Measurements from ENCODE around the gene TMIGD3.

TMIGD3 gene

DNA sequence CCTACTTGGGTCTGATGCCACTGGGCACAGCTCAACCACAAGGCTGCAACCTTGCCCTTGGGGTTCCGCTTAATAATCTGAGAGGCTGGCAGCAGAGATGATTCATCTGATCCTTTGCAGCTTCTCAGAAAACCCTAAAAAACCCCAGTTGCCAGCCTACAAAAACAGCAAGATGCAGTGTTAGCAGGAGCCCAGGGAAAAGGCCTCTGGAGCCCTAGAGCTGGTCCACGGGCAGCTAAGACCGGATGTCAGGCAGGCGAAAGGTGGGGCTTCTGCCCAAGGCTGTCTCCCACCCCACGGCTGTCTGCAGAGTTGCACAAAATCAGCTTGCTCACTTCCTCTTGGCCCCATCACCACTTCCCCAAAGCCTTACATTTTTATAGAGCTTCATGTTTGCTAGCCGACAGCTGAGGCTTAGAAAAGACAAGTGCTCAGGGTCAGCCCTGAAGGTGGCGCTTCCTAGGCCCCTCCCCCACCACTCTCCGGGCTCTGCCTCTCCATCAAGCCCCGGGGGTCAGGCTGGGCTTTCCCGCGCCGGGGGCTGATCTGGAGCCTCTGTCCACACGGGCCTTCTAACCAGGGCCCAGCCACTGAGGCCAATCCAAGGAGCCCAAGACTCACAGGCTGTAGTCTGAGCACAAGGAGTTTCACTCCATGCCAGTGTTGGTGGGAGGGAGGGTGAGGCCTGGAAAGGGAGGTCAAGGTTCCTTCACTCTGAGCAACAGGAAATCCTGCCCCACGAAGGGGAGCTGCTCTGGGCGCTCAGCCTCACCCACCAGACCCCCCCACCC, 4.2 kb upstream of the TMIGD3 start:
- peak; percentile 91 for DNase-seq

DNA sequence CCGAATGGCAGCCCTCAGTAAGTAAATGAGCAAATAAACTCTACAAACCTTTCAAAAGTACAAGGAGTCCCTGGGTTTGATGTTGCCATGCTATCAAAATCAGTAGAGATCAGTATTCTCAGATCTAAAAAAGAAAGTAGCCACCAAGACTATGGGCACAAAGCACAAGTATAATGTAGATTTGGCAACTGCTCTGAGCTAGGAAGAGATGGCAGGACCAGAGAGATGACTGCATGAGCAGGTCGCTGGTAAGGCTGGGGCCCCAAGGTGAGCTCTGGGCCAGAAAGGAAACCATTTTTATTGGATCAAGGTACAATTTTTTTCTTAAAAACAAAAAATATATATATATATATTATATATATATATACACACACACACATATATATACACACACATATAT, 3.1 kb upstream of the TMIGD3 start:
- DNase-seq: no peak

DNA sequence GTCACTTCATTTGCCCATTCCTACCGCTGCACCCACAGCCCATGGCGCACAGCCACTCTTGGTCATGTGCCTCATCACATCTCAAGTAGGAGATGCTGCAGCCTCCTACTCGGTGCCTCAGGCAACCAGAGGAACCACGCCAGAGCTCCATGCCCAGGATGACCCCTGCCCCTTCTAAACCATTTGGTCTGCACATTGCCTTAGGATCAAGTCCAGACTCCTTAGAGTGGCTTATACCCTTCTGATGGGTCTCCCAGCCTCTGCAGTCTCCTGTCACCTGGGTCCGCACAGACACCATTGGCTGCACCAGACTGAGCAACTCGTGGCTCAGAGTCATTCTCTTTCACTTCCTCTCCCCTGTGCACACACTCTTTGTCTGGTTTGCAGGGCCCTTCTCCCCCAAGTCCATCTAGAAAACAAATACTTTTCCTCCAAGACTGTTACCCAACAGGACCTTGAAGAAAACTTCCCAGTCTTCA, 2.2 kb upstream of the TMIGD3 start:
- peak; percentile 39 for DNase-seq

DNA sequence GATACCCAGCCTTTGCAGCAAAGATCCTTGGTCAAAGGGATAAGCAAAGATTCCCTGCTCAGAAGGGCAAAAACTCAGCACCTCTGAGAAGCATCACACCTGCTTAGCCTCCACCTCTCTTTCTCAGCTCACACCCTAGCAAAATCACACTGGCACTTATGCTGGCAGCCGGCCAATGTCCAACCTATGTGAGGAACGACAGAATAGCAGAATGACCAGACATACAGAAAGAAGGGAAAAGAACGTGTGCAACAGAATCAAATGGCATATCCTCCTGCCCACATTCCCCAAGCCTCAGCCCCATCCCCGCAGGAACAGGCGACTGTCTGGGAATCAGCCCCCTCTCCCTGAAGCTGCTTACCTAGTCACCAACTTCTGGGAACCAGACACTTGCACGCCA, 664 bp upstream of the TMIGD3 start:
- DNase-seq: no peak

DNA sequence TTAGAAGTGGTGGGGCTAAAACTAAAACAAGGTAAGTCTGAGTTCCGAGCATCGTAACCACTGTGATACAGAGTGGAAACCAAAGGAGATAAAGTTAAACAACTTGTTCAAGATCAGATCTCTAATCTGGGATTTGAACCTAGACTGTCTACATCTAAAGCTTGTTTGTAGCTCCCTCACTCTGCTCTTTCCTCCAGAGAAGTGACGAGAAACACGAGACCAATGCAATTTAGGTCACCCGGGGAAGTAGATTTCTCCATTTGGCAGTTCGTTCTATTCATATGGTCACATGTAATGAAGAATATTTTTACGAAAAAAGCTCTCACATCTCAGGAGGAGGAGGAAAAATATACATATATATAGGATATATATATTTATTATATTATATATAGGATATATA, 1.8 kb downstream of the TMIGD3 start:
- DNase-seq: no peak

DNA sequence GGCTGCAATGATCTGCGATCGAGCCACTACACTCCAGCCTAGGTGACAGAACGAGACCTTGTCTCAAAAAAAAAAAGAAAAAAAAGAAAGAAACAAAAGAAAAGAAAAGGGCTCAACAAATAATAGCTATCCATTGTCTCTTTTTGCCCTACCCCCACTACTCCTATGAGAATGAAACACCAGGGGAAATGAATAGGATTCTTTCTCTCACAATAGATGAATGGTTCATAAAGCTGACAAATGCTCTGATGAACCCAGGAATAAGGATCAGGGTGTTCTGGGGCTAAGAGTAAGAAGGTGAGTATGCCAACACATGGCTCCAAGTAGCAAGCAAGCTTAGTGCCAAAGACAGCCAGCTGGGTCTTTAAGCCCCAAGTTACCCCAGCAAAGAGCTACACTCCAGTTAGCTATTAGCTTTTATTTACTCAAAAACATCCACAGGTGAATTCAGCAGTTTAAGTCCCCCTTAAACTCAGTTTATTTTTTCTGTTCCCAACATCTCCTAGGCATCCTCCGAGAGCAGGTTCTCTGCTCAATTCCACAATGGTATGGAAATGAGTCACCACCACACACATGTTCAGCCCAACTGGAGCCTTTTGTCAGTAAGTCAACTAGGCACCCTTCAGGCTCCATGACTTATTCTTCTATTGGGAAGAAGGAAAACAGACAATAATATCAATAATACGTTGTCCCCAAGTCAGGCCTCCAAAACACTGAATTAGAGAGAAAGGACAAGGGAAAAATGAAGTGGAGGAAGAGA, 4.2 kb downstream of the TMIGD3 start:
- no peak for DNase-seq

DNA sequence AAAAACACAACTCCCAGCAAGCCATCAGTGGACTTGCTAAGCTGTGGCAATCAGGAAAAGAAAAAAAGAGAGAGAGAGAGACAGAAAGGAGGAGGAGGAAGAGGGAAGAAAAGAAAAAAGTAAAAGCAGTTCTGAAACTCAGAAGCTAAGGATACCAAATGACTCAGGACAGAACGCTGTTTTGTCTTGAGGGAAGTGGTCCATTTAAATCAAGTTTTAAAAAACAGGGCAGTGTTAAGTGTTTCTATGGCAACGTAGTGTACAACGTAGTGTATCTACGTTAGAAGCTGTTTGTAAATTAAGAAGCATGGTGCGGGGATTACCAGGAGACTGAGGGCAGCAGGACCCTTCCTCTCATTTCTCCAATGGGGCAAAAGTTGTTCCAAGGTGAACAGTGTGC, 5.8 kb downstream of the TMIGD3 start:
- DNase-seq: peak; percentile 29

DNA sequence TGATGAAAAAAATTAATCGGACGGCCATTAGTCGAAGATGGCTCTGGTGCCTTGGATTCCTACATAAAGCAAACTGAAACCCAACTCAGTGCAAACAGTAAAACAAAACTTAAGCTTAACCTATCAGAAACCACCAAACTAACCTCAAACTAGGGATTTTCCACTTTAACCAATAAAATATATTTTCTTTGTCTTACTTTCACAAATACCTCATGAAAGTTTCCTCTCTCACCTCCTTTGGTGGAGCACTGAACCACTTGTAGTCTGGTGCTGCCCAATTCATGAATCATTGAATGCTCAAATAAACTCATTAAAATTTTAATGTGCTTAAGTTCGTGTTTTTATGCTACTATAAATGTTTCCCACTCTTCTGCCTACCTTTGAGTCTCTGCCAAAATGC, 7.0 kb downstream of the TMIGD3 start:
- peak; percentile 51 for DNase-seq

DNA sequence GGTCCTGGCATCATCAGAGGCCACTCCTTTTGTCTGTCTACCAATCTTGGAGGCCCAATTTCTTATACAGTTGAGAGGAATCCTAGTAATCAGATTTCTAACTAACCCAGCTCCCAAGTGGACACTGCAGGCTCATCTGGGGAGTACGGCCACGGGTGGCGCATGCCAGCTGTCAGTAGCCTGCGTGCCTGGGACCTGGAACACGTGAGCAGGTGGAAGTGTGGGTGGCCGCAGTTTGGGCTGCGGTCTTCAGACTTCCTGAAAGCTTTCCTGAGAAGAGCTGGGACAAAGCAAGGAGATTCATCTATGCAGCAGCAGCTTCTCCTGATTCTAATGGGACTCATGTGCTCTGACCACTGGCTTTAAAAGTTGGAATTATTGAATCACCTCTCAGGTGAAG, 12.4 kb downstream of the TMIGD3 start:
- DNase-seq: no peak

DNA sequence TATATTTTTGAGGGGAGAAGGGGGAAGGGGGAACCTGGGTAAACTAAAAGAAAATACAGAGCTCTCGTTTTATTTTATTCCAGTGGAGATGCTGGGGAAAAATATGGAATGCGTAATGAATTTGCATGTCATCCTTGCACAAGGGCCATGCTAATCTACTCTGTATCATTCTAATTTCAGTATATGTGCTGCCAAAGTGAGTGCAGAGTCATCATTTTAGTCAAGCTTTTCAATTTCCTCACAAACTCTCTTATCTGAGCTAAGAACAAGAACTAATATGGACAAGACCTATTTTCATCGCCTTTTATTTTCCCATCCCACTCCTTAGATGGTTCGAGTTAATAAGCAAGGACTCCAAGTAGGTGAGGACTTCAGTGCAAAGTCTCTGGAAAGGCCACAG, 13.2 kb downstream of the TMIGD3 start:
- DNase-seq: no peak

DNA sequence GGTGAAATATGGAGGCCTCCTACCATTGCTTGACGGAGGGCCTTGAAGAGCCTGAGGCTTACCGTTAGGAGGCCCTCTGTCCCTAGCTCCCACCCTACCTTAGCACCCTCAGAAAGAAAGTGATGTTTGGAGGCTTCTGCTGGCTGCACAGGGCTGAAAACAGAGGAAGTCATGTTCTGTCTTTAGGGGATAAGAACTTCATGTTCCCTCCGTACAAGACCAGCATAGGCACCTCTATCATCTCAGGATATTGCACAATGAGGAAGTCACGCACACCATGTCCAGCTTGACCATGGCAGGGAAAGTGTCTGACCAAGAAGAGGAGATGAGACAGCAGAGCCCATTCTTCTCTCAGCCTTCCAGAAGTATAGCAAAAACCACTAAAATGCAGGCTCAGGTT, 13.8 kb downstream of the TMIGD3 start:
- no peak for DNase-seq

DNA sequence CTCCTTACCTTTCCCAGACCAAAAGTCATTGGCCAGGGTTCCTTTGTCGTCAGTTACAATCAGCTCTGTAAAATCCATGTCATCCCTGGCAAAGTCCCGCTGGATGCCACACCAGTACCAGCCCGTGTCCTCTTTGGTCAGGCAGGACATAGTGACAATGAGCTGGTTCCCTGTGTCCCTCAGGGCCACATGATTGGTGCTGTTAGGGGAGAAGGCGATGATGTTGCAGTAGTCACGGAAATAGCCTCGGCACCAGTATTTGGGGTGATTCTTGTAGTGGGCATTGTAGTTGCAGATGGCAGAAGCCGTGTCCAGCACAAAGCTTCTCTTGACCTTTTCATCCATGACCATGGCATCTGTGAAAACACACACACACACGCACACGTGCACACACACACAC, 14.8 kb downstream of the TMIGD3 start:
- DNase-seq: no peak

DNA sequence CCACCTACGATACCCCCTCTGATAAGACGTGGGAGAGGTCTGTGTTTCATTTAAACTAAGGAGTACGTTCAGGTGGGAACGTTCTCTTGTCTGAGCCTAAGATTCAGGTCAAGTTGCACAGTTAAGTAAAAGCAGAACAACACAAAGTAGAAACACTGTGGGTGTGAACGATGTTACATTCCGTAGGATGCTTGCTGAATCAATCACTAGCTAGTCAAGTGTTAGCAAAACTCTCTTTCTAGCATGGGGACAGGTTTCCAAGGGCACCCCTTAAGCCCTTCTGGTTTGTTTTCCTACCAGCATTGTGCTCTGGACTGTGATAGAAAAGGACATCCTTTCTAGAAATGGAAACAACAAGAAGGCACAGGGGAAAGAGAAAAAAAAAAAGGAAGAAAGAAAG, 16.3 kb downstream of the TMIGD3 start:
- DNase-seq: no peak

DNA sequence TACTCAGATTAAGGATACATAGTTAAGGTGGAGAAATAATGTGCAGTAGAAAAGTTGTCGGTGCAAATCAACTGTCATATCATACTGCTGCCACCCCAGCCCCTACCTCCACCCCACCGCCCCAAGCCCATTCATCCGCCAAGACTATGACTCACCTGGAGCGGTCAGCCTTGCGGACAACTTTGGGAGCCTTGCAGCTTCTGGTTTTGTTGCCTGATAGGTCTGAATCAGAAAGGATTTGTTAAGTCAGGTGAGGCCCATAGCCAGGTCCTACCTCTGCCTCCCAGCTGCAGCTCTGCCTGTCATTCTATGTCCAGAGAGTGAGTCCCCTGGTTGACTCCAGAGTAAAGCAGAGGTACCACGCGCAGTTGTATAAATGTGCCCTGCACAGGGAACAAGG, 17.0 kb downstream of the TMIGD3 start:
- no peak for DNase-seq

DNA sequence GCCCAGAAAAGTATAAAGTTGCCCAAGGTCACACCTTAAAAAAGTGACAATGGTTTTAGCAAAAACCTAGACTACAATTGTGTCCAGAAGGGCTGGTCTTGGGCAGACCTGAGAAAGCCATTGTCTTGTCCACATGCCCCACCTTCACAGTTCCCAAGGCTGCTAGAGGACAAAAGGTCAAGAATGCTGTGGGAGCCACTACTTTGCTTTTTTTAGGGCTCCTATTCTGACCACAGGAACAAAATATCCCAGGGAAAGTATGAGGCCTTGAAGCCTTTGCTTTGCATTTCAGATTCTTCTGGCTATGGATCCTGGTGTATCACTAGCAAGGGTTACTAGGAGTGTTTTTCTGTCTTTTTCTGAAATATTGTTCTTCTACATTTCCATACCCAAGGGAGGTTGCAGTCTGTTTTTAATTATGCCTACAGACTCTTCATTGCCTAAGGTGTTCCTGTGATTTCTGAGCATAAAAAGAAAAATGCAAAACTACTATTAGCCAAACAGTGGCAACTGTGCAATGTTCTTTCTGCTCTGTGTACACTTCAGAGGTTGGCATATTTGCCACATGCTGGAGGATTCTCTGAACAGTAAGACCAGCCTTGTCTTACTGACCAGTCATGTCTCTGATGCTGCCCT, 18.9 kb downstream of the TMIGD3 start:
- DNase-seq: no peak

DNA sequence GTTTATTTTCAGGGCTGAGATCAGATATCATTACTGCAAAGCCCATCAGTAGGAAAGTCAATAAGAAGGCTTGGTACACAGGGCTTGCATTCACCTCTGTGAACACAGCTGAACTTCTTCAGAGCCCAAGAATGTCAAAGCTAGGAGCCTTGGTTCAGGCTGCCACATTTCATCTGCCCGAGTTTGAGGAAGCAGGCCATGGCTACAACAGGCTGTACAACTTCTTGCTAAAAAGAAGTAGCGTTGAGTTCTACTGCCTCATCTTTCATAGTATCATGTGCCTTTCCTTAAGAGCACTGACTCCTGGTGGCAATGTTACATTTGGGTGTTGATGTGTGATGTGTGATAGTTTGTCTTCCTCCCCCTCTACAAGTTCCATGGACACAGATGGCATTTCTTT, 19.6 kb downstream of the TMIGD3 start:
- no peak for DNase-seq

DNA sequence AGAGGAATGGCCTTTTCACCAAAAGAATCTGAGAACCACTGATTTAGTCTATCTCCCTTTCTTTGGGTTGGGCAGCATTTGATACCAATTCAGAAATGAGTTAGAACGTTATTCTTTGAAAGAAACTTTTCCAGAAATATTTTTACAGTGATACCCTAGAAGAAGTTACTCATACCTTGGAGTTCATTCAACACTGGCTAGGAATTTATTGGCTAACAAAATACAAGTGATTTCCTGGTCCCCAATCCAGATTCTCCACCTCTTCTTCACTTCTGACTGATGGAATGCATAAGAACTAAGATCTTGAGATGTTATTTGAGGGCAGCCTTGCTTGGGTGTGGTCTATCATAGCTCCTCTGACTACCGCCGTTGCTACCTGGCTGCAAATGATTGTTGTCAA, 20.3 kb downstream of the TMIGD3 start:
- no peak for DNase-seq

DNA sequence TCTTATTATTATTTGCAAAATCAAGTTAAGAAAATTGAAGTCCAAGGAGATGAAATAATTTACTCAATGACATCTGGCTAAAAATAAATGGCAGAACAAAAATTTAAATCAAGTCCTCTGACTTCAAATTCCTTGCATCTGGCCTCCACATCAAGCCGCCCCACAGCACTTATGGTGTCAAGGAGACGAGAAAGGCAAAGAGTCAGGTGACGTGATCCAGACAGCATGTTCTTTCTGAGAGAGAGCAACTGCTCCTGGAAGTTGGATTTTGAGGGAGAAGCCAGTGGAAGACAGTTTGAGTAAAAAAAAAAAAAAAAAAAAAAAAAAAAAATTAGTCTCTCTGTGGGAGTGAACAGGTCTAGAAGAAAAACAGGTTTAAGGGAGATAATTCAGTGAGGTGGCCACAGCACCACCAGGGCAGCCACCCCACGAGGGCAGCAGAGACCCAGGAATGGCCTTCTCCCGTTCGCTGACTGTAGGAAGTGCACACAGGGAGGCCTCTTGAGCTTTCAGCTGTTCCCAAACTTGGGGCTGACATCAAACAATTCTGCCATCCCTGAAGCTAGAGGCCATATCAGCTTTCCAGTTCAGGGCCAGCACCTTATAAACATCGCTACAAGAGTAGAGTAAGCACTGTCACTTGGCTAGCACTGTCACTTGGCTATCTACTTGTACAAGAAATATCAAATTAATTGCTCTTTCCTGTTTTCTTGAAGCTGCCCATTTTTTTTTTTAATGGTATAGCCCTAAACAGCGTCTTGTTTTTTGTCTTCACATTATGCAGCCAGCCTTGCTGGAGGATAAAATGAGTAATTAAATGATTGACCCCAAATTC, 21.8 kb downstream of the TMIGD3 start:
- DNase-seq: peak; percentile 62

DNA sequence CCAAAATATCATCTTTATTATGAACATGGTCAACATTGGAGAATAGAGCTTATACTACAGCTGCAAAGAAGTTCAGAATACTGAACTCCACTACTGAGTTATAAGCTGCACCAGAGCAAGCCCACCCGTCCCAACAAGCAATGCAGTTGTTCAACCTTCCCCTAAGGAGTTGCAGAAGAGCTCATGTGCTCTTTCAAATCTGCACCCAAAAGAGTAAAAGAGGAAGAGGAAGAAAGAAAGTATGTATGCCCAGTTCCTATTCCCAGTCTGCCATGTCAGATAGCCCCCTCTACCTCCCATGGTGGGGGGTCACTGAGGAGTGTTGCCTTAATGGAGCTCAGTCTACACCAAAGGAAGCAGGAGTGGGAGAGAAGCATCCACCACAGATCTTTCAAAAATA, 22.8 kb downstream of the TMIGD3 start:
- DNase-seq: no peak

DNA sequence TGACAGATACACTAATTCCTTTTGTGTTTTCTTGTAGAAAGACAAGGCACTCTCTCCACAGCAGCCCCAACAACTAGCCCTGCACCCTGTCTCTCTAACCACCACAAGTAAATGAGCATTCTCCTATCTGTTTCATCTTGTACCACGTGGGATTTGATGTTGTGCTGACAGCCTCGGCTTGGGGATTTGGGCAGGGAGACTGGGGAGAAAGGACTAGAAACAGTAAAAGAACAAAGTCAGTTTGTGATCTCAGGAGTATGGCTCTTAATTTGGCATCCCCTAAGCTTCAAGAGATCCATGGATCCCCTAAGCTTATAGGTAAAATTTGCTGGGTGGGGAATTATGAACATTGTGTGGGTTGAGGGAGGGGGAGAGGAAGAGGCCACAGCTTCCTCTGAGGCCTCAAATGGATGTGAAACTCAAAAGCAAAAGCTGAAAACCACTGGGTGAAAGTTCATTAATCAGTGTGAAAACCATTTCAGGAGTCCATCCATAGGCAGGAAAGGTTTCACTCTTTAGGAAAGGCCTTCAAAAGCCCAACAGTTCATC, 26.6 kb downstream of the TMIGD3 start:
- peak; percentile 62 for DNase-seq

DNA sequence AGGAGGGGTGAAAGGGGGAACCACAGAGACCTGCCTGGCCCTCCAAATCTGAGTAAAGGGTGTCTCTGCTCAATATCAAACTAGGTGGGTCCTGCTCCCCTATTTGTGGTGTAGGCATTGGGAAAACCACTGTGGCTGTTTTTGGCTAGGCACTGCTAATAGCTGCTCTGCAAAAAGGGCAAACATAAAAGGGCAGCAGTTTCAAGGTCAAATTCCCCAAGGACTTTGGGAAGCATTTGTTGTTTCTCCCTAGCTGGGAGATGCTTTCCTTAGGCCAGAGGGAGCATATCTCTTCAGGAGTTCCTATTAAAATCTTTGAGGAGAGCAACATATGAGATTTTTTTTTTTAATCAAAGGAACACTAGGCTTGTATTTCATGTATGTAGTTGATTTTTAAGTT, 27.2 kb downstream of the TMIGD3 start:
- DNase-seq: no peak

DNA sequence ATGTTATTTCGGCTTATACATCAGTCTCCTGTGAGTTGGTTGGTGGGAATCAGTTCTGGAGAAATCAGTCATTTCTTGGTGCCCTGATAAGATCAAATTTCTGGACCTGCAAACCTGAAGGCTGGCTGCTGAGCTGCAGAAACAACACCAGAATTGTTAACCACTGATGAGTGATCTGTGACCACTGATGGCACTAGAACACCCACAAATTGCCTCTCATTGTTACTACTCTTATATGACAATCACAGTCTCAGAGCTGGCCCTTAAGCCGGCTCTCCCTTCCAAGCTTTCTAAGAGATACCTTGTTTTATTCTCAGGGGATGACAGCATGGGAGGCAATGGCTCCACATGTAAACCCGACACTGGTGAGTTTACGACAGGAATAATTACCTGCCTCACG, 27.7 kb downstream of the TMIGD3 start:
- peak; percentile 89 for DNase-seq

DNA sequence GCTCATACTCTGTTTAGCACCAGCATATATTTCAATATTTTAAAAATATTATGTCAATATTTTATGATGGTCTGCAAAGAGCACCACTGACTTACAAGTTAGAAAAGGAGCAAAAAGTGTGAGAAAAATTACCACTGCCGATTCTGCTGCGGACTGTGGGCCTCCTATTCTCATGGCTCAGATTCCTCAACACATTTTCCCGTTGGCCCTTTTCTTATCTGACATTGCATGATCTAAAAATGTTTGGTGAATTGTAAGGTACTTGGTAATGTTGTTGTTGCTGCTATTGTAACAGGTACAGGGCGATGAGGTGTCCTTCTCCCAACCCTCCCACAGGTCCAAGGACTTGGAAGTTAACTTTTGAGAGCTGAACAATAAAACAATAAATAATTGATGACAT, 28.9 kb downstream of the TMIGD3 start:
- no peak for DNase-seq

Data from activated CD4-positive, alpha-beta T cell treated with anti-CD3 and anti-CD28 coated beads, Interleukin-2, Interleukin-6, amounts not matched to agents 100 ng/mL and 50 ng/mL, durations not matched to agents 16 hours and 8 hours (primary cell).